Peyer's patch (tissue), 4 donors: ENCODE measurements around the gene ANGPTL3.

Source experiments
- CTCF ChIP-seq, 6 experiments: fragments of 450-650 bp in 4 of 6; fragments of 200-600 bp in 2 of 6; sonication (generic) in 1 of 6; IDR thresholded peaks; one replicate each; pipeline ENCODE4 v1.5.1; 2017 to 2019; ENCODE audit warnings: antibody characterized with exemption in 6 of 6, mild to moderate bottlenecking in 3 of 6, moderate library complexity in 1 of 6
- POLR2A ChIP-seq, 2 donors: fragments of 450-650 bp; IDR thresholded peaks; one replicate each; pipeline ENCODE4 v1.5.1; 2017; ENCODE audit warnings: antibody characterized with exemption in 2 of 2, mild to moderate bottlenecking in 2 of 2, moderate library complexity in 2 of 2

DNA sequence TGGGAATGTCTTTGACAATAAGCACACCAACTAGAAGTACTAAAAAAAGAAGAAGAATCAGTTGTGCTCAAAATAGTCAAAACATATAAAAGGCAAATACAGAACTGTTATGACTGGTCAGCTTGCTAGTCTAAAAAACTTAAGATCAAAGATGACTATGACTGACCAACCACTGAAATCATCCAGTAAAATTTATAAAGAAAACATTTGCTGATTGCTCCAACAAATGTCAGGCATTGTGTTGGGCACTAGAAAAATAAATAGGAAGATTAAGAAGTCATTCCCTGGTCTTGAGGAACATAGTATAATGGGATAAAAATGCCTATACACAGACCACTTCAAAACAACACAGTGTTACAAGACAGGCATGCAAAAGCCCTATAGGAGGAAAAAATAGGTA lies 9.3 kb upstream of the ANGPTL3 start:
- no peak for TF ChIP-seq CTCF (IDR thresholded peaks at IDR 0.05)
- no peak for TF ChIP-seq POLR2A (IDR thresholded peaks at IDR 0.05)
